GM21423 (cell line): ENCODE results near the gene PLCH1.
"Not testable (repeated sequence)": the region's sequence is repeated elsewhere in the genome, so short reads cannot be mapped to it uniquely, and the experiment has no call there.

Experiments used
- ATAC-seq: cut with Tn5 transposase; IDR thresholded peaks from one replicate; pipeline ENCODE4 v1.9.1; 2021; ENCODE audit warnings: mild to moderate bottlenecking, moderate library complexity; ENCODE audit not compliant: unreplicated experiment

Gene PLCH1

DNA sequence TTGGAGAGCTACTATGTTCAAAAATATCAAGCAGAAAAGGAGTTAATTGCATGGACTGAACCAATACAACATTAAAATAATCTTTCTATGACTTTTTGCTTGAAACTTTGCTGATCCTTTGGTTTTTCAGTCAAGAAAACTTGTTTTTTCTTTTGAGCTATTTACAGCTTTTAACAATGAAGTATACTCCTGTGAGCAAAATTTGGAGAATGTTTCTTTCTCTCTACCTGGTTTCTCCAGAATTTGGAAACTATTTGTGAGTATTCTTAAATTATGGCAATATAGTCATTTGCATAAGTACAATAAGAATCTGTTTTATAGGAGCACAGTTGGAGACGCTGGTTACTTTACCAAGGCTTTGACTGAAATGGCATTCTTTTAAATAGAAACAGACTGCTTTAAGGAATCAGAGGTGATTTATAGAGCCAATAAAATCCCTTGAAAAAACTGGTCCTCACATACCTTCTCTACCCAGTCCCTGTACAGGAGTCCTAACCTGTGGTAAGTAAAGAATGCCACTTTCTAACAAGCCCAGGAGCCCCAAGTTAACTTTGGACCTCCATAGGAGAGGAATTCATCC is 127.4 kb downstream of the PLCH1 start:
- ATAC-seq: no peak

DNA sequence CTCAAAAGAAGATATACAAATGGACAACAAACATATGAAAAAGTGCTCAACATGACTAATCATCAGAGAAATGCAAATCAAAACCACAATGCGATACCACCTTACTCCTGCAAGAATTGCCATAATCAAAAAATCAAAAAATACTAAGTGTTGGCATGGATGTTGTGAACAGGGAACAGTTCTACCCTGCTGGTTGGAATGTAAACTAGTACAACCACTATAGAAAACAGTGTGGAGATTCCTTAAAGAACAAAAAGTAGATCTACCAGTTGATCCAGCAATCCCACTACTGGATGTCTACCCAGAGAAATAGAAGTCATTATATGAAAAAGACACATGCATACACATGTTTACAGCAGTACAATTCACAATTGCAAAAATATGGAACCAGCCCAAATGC is 129.7 kb downstream of the PLCH1 start:
- not testable (repeated sequence) for ATAC-seq

DNA sequence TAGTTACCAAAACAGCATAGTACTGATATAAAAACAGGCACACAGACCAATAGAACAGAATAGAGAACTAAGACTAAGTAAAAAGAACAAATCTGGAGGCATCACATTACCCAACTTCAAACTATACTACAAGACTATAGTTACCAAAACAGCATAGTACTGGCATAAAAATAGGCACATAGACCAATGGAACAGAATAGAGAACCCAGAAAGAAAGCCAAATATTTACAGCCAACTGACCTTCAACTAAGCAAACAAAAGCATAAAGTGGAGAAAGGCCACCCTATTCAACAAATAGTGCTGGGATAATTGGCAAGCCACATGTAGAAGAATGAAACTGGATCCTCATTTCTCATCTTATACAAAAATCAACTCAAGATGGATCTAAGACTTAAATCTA is 130.5 kb downstream of the PLCH1 start:
- ATAC-seq: not testable (repeated sequence)

DNA sequence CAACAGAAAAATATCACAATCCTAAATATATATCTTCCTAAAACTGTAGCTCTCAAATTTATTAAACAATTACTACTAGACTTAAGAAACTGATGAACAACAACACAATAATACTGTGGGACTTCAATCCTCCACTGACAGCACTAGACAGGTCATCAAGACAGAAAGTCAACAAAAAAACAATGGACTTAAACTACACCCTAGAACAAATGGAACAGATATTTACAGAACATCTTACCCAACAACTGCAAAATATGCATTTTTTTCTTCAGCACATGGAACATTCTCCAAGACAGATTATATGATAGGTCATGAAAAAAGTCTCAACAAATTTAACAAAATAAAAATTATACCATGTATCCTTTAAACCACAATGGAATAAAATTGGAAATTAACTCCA is 133.4 kb downstream of the PLCH1 start:
- no peak for ATAC-seq

DNA sequence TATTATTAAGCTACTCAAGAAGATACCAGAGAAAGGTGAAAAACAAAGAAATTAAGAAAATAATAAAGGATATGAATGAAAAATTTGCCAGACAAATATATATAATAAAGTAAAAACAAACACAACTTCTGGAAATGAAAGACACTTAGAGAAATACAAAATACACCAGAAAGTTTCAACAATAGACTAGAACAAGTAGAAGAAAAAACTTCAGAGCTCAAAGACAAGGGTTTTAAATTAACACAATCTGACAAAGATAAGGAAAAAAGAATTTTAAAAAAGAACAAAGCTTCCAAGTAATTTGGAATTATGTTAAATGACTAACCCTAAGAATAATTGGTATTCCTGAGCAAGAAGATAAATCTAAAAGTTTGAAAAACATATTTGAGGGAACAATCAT is 135.3 kb downstream of the PLCH1 start:
- no peak for ATAC-seq

DNA sequence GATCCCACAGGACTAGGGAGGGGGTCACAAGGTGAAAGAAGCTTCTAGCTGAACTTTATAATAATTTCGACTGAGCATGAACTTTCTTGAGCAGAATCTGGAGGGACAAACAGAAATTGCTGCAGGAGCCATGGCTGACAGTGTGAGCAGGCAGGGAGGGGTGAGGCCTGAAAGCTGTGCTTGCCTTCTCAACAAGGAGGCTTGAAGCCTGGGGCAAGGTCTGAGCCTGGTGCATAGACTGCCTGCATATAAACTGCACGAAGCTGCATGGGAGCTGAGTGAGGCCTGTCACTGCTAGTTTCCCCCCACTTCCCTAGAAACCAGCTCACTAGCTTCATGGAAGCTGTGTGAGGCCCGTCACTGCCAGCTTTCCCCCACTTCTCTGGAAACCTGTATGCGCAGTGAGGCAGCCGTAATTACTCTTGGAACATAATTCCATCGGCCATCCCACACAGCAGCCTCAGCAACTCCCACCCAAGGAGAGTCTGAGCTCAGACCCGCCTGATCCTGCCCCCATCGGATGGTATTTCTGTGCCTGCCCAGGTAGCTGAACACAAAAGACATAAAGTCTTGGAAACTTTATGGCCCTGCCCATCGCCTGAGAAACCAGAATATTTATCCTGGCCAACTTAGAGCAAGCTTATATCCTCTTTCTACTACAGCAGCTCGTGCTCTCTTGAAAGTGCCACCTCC is 136.5 kb downstream of the PLCH1 start:
- ATAC-seq: no peak

DNA sequence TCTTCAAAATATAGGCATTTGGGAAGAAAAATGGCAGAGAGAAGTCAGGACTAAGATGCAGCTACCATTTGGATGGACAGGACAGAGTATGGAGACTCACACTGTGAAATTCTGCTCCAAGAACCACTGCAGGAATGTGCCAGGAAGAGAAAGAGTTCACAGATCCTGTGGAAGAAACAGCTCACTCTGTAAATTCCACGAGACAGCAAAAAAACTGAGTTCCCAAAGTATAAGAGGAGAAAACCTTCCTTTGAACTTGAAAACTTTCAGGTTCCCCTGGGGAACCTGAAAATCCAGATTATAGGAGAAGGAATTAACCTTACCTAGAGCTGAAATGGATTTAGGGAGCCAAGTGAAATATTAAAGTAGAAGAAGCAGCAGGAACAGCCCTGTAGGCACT is 137.1 kb downstream of the PLCH1 start:
- no peak for ATAC-seq

DNA sequence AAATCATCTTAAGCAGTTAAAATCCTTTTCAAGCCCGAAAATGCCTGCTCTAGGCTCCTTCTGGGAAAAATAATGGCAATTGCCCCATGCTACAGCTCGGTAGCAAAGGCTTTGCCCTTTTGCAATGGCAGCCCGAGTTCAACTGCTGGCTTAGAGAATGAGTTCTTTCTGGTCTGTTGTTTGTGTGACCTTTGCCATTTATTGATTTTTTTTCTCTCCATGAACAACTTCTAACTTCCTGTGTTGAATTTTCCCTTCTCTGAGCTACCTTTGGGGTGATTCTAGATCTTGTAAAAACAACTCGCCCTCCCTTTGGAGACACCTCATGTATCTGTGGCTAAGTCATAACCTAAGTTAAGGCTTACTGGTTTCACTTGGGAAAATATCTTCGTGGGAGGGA is 139.3 kb downstream of the PLCH1 start:
- no peak for ATAC-seq

DNA sequence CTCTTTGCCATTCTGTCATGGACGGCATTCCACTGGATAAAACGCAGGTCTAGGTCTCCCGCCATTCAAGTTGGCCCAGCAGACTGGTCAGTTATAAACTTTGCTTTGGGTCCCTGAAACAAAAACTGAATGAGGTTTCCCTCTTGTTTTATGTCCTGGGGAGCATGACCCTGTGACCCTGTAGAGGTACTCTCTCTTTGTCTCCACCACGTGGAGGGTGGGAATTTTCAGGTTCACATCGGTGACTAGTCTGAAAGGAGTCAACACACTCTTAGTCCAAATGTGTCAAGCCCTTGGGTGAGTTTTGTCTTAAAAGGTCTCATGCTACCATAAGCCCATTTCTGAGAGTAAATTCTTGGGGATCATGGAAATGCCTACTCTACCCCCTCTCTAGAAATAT is 139.9 kb downstream of the PLCH1 start:
- ATAC-seq: no peak

DNA sequence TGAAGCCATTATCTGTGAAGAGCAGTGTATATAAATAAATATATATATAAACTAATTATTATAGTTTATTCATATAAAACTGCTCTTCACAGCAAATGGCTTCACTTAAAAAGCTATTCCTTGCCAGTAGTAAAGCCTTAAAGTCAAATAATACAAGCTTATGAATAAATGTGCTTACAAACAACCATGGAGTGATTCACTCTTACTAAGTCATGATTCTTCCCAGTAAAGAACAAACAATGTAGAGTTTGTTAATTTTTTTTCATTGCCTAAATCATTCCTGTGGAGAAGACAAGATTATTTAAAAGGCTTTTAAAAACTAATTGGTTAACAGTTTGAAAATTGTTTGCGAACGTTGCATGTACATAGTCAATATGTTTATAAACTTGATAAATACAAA is 140.7 kb downstream of the PLCH1 start:
- no peak for ATAC-seq

DNA sequence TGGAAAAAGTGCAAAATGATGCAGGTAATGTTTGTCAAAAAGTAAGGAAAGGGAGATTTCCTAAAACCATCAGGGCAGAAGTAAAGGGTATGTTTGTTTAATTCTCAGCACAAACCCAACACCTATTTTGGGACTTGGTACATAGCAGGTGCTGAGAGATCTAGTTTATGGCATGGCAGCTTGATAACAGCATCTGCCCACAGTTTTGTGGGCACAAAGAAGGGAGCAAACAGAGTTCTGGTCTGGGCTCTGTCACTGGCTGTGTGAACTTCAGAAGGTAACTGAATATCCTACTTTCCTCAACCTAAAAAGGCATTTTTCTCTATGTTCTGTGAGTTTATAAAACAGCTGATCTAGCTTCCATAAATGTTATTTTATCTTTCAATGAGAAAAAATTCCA is 141.6 kb downstream of the PLCH1 start:
- ATAC-seq: no peak

DNA sequence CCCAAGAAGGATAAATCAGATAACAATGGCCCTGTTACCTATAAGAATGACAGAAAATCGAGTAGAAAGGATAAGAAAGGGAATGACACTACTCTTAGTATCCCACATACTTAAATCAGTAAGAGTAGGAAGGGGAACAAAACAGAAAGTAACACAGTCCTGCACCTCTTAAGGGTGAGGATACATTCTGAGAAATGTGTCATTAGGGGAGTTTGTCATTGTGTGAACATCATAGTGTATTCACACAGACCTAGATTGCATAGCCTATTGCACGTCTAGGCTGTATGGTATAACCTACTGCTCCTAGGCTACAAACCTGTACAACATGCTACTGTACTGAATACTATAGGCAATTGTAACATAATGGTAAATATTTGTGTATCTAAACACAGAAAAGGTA is 142.6 kb downstream of the PLCH1 start:
- no peak for ATAC-seq

DNA sequence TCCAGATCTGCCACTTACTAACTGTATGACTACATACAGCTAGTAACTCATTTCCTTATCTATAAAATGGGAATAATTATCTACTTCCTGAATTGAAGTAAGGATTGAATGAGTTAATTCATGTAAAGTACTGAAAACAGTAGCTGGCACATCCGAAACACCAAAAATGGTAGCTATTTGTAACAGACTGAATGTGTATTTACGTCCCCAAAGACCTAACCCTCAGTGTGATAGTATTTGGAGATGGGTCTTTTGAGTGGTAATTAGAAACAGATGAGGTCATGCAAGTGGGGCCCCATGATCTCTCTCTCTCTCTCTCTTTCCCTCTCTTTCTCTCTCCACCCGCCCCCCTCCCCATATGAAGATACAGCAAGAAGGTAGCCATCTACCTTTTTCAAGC is 146.2 kb downstream of the PLCH1 start:
- no peak for ATAC-seq

DNA sequence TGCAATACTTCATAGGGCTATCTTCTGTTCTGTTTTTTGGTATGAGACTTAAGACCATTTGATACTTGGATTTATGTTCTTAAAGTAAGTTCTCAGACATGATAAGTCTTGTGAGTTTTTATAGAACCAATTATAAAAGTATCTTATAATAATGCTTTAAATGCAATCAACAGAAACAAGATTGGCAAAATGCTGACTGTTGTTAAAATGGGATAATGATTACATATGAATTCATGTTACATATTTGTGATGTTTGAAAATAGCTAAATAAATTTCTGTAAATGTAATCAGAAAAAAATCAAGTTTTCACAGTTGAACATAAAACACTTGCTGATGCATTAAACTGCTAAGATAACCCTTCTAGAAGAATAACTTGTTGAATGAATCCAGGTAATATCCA is 148.3 kb downstream of the PLCH1 start:
- ATAC-seq: no peak

DNA sequence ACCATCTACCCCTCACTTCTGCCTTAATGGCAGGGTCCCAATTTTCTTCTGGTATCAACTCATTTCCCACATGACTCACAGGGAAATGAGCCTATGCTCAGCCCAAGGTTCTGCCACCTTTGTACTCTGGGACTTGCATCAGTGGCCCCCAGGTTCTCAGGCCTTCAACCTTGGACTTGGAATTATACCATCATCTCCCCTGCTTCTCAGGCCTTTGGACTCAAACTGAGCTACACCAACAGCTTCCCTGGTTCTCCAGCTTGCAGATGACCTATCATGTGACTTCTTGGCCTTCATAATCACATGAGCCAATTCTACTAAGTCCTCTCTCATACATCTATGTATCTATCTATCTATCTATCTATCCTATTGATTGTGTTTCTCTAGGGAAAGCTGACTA is 149.5 kb downstream of the PLCH1 start:
- ATAC-seq: no peak

DNA sequence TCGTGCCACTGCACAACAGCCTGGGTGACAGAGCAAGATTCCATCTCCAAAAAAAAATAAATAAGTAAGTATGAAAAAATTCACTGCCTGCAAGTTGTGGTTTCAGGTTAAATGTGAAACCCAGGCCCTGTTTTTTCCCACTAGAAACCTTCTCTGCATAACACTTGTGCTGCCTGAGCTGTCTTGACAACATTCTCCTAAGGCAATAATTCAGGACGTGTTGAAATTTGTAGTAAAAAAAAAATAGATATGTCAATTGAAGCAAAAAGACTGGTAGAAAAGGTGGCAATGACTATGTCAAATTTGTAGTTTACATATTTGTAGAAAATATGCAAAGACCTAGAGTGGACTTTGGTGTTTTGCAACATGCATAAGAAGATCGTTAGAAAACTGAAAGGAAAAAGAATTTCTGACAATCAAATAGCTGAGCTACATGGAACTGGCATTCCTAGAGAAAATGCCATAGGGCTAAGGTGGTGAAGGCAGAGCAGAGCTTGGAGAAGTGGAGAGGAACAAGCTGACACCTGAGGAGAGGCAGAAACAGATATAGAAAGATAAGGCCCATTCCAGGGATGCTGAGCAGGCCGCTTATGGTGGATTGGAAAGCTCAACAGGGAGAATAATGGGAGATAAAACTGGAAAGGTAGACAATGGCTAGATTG is 150.2 kb downstream of the PLCH1 start:
- ATAC-seq: no peak

DNA sequence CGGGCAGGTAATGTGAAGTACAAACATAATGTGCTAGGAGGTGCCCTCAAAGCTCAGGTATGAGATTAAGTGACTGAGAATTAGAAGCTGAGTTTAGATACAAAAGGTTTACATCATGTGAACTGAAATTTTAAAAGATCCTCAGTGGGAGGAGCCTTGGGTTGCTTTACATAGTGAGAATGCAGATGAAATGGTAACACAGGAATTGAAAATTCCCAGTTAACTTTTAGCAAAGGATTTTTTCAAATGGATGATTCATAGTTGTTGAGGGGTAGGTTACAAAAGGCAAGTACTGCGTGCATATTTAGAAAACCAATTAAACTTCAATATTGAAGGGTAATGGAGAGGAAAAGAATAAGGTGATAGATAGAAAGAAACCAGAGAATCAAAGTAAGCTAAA is 157.3 kb downstream of the PLCH1 start:
- ATAC-seq: no peak

DNA sequence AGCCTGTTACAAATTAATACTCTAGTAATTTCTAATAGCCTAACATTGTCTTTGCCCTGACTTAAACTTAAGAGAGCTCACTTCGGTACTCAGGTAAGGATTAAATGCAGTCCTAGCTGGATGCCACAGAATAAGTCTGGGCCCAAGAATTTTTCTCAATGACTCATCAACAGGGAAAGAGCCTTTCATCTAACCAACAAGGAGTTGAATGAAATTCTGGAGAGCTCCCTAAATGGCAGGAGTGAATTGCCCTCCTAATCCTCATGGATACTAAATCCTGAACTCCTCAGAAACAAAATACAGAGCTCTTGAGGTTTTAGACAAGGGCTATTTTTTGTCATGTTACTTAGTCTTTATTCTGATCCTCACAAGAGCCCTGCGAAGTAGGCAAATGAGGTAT is 159.5 kb downstream of the PLCH1 start:
- ATAC-seq: no peak

DNA sequence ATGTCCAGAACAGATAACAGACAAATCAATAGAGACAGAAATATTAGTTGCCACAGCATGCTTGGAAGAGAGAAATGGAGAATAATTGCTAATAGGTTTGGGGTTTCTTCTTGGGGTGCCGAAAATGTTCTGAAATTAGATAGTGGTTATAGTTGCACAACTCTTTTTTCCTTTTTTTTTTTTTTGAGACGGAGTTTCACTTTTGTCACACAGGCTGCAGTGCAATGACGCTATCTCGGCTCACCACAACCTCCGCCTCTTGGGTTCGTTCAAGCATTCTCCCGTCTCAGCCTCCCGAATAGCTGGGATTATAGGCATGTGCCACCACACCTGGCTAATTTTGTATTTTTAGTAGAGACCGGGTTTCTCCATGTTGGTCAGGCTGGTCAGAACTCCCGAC is 163.3 kb downstream of the PLCH1 start:
- ATAC-seq: no peak

DNA sequence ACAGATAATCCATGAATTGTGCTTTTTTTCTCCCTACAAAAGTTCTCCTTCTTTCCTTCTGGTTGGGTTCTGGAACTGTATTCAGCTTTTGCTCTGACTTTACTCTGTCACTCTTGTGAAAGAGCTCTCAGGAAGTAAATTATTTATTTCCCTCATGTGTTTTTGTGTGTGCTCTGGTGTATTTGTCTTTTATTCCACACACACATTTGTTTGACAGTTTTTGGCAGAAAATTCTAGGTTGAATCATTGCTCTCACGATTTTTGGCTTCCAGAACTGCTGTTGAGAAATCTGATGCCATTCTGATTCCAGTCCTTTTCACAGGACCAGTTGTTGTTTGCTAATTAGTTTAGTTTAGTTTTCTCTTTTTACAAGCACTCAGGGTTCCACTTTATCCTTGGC is 172.8 kb downstream of the PLCH1 start:
- no peak for ATAC-seq

DNA sequence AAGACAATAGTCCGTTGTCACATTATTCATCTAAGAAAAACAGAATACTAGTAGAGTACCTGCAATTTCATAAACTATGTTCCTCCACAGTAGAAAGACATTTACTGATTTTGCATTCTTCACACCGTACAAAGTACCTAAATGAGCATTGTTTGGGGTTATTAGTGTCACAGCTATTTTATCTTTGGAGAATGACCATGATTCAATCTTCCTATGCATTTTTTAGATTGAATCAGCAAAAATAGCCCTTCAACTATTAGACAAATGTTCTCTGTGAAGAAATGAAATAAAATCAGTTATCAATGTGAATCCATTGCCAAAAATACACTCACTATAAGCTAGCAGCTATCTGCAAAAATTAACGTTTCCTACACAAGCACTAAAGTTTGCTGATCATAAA is 176.6 kb downstream of the PLCH1 start:
- ATAC-seq: no peak

DNA sequence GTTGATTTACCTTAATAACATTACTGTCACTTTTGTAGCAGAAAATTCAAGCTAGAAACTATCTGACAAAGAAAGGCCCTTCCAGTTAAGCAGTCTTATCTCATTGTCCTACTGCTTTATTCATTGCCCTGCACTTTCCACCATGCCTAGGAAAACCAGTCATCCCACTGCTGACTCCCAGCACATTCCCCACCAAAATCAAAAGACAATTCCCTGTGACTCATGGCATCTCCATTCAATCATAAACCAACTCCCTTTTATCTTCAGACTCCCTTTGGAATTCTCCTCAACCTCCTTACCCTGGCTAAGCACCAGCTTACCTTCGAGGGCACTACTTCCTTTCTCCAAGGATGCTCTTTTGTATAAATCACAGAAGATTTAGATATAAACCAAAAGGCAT is 184.3 kb downstream of the PLCH1 start:
- no peak for ATAC-seq

DNA sequence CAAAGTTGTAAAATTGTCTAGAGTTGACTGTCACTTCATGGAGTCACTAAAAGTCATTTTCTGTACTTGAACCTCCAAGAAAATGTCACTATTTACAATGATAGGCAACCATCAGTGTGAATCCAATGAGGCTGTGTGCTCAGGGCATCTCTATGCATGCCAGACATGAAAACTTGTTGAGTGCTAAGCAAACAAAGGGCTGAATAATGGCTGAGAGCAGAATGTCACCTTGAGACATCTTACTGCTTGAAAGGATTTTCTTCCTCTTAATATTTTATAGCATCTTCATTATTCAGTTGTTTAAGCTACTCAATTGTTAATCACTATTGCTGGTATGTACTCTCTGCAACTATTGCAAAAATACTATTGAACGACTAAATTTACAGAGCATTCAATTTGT is 184.7 kb downstream of the PLCH1 start:
- no peak for ATAC-seq
